ENCODE results near the gene SEC14L2. TPM values are rescaled to one million over a fixed set of nuclear protein-coding genes. Genes with fewer than 3 reads are reported as not detected.

SEC14L2 gene
- total and polyA plus RNA-seq, 2 donors (not counting 1 experiment from before 2014, with no cell fraction given): 0.24 to 0.67 TPM

DNA sequence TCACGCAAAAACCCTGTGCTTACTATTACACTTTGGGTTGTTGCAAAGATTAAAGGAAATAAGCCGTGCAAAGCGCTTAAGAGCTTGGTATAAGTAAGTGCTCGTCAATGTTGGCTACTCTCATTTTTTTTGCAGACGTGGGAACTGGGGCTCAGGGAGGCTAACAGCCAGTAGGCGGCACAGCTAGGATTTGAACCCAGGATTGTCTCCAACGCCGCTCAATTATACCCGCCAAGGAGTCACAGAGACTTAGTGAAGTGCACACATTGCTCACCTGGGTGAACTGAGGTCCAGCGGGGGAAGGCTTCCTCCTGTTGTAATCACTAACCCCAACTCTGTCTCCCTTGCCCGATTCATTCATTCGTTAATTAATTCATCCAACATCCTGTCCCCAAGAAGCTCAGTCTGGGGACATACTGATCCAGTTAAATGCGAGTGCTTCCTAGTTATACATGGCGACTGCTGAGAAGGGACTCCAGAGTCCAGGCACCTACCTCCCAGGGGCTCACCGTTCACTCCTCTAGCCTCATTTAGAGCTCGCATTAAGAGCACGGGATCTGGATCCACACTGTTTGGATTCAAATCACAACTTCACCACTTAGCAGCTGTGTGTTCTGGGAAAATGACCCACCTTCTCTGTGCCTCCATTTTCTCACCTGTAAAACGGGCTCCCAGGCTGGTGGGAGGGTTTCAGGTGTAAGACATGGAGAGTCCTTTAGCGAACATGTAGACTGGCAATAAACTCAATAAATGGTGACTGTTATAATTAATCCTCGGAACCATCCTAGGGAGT lies 27.9 kb downstream of the SEC14L2 start:
- Histone ChIP-seq H3K9ac (ENCODE audit: low read length) (peak overlapping the region; percentile 93), H4K20me1 (ENCODE audit: control insufficient read depth, insufficient read depth, low read length, poor library complexity, severe bottlenecking) (no peaks in the 10 kb centered on the region), H3K4me2 (replicated peaks; ENCODE audit: low read depth, low read length, poor library complexity, severe bottlenecking) (peak overlapping the region; percentile 91), H3K36me3 (replicated peaks in 1 of 2; ENCODE audit: control extremely low read depth in 1 of 2, control insufficient read depth in 1 of 2, extremely low read depth in 1 of 2, insufficient read depth in 2 of 2, low read length in 1 of 2) (peaks cover 0 to 2% of the 10 kb centered on the region in 2 experiments), H3K27me3 (replicated peaks in 1 of 4; ENCODE audit: control extremely low read depth in 1 of 4, control insufficient read depth in 3 of 4, insufficient read depth in 4 of 4, low read length in 3 of 4) (no peaks in the 10 kb centered on the region), H3K4me3 (ENCODE audit: control extremely low read depth in 1 of 5, extremely low read depth in 1 of 5, insufficient read depth in 1 of 5, low read depth in 2 of 5, low read length in 4 of 5) (peak overlapping the region; percentile 54 to 84 (median 81)), H3K79me2 (ENCODE audit: control insufficient read depth, insufficient read depth, low read length) (peaks cover 11% of the 10 kb centered on the region), H2AFZ (ENCODE audit: insufficient read depth, low read depth, low read length, poor library complexity, severe bottlenecking) (peak overlapping the region; percentile 96), H3K9me3 (ENCODE audit: control extremely low read depth in 1 of 3, control insufficient read depth in 2 of 3, insufficient read depth in 1 of 3, low read length in 2 of 3) (peaks cover 0 to 8% (median 0%) of the 10 kb centered on the region in 3 donors), H3K27ac (ENCODE audit: low read length in 2 of 2) (peak overlapping the region; percentile 78 to 89), H3K4me1 (ENCODE audit: control insufficient read depth in 2 of 2, insufficient read depth in 2 of 2, low read length in 2 of 2) (peaks cover 22 to 40% of the 10 kb centered on the region in 2 donors)
- H3K27me3 Mint-ChIP-seq: no peaks in the 10 kb centered on the region
- H3K4me3 Mint-ChIP-seq: peak overlapping the region; percentile 99
- ATAC-seq (ENCODE audit: low read depth) (no peak), DNase-seq (no peak)
- H3K9me3 Mint-ChIP-seq (ENCODE audit: insufficient read depth): no peaks in the 10 kb centered on the region
- peaks cover 48% of the 10 kb centered on the region for H3K4me1 Mint-ChIP-seq
- no peak for TF ChIP-seq EZH2 (IDR thresholded peaks at IDR 0.05; ENCODE audit: borderline replicate concordance, insufficient read depth, low read depth, low read length, poor library complexity, severe bottlenecking)
- TF ChIP-seq, protein P1, sequence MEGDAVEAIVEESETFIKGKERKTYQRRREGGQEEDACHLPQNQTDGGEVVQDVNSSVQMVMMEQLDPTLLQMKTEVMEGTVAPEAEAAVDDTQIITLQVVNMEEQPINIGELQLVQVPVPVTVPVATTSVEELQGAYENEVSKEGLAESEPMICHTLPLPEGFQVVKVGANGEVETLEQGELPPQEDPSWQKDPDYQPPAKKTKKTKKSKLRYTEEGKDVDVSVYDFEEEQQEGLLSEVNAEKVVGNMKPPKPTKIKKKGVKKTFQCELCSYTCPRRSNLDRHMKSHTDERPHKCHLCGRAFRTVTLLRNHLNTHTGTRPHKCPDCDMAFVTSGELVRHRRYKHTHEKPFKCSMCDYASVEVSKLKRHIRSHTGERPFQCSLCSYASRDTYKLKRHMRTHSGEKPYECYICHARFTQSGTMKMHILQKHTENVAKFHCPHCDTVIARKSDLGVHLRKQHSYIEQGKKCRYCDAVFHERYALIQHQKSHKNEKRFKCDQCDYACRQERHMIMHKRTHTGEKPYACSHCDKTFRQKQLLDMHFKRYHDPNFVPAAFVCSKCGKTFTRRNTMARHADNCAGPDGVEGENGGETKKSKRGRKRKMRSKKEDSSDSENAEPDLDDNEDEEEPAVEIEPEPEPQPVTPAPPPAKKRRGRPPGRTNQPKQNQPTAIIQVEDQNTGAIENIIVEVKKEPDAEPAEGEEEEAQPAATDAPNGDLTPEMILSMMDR (IDR thresholded peaks at IDR 0.05): no peak
- WGBS (ENCODE audit: insufficient coverage): 50% methylated on average over 13 of the region's 20 CpGs
- POLR2A ChIA-PET: interaction anchor here (0.6 to 2.4 kb wide), 8 partner anchors 10 to 135 kb away, joined by 3 to 16 read pairs (median 5); partner anchors contain the start of genes CASTOR1, CCDC157 and SF3A1
- peak overlapping the region; percentile 100 for H3K27ac Mint-ChIP-seq
- CTCF ChIA-PET: interaction anchor here (0.7 to 7.0 kb wide), 16 partner anchors 8 to 210 kb away, joined by 3 to 94 read pairs (median 4); partner anchors contain the start of genes CASTOR1 and RNF215
- intact Hi-C loops (cut with micrococcal nuclease): loop anchor here (1.0 to 10.0 kb wide), 8 partner anchors 60 to 1540 kb away; partner anchors contain the start of genes MORC2, OSM, PIK3IP1 and TBC1D10A
